AG04449 (cell line): ENCODE measurements around the gene MCRIP2.

ENCODE experiments used
- CTCF ChIA-PET: fragments of 350-600 bp; formaldehyde crosslinking; extraction: SDS; loops from one replicate; lab custom pipeline; 2021; ENCODE audit warnings: antibody characterized with exemption; lab: Yijun Ruan, JAX
- POLR2A ChIA-PET: fragments of 400-600, 350-600 bp; formaldehyde crosslinking; extraction: SDS; loops from one replicate; lab custom pipeline; 2020; ENCODE audit warnings: antibody characterized with exemption, inconsistent platforms; lab: Yijun Ruan, JAX
- DNase-seq: peaks from one replicate; pipeline ENCODE4 v3.0.0-alpha.2; 2010; ENCODE audit warnings: low read depth, low spot score
- H3K4me3 ChIP-seq: 2 replicates; pipeline ENCODE4 v1.5.1; 2011; ENCODE audit warnings: low read depth, mild to moderate bottlenecking, control low read depth, low read length
- TF ChIP-seq, protein P1 (sequence below): IDR thresholded peaks from one replicate; pipeline ENCODE4 v1.5.1; 2011; ENCODE audit warnings: mild to moderate bottlenecking, moderate library complexity, low read length, control low read depth, inconsistent platforms; ENCODE audit not compliant: insufficient read depth; ENCODE audit errors: missing control alignments

MCRIP2 gene

DNA sequence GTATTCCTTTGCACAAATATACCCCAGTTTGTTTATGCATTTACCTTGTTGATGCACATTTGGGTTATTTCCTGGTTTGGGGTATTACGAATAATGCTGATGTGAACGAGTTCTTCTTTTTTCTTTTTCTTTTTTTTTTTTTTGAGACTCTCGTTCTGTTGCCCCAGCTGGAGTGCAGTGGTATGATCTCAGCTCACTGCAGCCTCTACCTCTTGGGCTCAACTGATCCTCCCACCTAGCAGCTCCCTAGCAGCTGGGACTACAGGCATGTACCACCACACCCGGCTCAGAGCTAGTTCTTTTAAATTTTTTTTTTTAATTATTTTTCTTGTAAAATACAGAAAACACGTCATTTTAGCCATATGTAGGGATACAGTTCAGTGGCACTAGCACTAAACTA lies 37.7 kb upstream of the MCRIP2 start:
- POLR2A ChIA-PET = no interaction called here
- no peak overlapping the region for H3K4me3 ChIP-seq
- no peak for DNase-seq
- CTCF ChIA-PET = no interaction called here
- TF ChIP-seq, protein P1, sequence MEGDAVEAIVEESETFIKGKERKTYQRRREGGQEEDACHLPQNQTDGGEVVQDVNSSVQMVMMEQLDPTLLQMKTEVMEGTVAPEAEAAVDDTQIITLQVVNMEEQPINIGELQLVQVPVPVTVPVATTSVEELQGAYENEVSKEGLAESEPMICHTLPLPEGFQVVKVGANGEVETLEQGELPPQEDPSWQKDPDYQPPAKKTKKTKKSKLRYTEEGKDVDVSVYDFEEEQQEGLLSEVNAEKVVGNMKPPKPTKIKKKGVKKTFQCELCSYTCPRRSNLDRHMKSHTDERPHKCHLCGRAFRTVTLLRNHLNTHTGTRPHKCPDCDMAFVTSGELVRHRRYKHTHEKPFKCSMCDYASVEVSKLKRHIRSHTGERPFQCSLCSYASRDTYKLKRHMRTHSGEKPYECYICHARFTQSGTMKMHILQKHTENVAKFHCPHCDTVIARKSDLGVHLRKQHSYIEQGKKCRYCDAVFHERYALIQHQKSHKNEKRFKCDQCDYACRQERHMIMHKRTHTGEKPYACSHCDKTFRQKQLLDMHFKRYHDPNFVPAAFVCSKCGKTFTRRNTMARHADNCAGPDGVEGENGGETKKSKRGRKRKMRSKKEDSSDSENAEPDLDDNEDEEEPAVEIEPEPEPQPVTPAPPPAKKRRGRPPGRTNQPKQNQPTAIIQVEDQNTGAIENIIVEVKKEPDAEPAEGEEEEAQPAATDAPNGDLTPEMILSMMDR = no peak

- TF ChIP-seq, protein P1 = no peak
- CTCF ChIA-PET = no interaction called here
- no peak for DNase-seq
- no peak overlapping the region for H3K4me3 ChIP-seq
- POLR2A ChIA-PET = no interaction called here
Observed at GRCh38 chr16:606656-607307, 34.8 kb upstream of the MCRIP2 start.

GRCh38 chr16:608019-608418 lies 33.6 kb upstream of the MCRIP2 start:
- no peak for DNase-seq
- ChIA-PET CTCF (interaction anchor here (0.8 kb wide), 1 partner anchor 12 kb away, joined by 3 read pairs; no protein-coding TSS in a partner anchor), POLR2A (no interaction called here)
- H3K4me3 ChIP-seq = no peak overlapping the region
- TF ChIP-seq, protein P1 = no peak

GRCh38 chr16:609316-609715 lies 32.3 kb upstream of the MCRIP2 start:
- no peak overlapping the region for H3K4me3 ChIP-seq
- no peak for DNase-seq
- ChIA-PET CTCF (interaction anchor here (1.8 kb wide), 1 partner anchor 30 kb away, joined by 4 read pairs; no protein-coding TSS in a partner anchor), POLR2A (no interaction called here)
- TF ChIP-seq, protein P1 = no peak

DNA sequence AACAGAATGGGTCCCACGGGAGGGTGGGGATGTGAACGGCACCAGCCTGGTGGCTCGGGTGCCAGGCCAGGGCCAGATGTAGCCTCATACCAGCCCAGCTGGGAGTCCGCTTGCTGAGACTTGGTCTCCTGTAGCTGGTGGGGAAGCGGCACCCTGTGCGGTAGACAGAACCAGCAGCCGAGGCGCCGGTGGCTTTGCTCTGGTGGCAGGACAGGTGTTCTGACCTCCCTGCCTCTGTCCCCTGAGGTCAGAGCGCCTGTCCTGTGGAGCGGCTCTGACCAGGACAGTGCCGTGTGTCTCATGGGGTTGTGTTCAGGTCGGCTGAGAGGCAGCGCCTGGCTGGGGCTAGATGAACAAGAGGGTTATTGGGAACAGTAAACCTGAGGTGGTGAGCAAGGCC lies 31.6 kb upstream of the MCRIP2 start:
- DNase-seq = no peak
- TF ChIP-seq, protein P1 = no peak
- H3K4me3 ChIP-seq = no peak overlapping the region
- ChIA-PET CTCF (interaction anchor here (1.5 to 1.8 kb wide), 2 partner anchors 12 to 30 kb away, joined by 4 read pairs; no protein-coding TSS in a partner anchor), POLR2A (no interaction called here)

- no peak for DNase-seq
- no peak overlapping the region for H3K4me3 ChIP-seq
- CTCF ChIA-PET = interaction anchor here (1.5 to 1.8 kb wide), 2 partner anchors 12 to 31 kb away, joined by 4 read pairs; no protein-coding TSS in a partner anchor
- POLR2A ChIA-PET = no interaction called here
- TF ChIP-seq, protein P1 = peak; percentile 19
Observed at GRCh38 chr16:610513-611381, 30.9 kb upstream of the MCRIP2 start.
